Stimulated activated naive CD8-positive, alpha-beta T cell treated with anti-CD3 and anti-CD28 coated beads, Interleukin-15, Interleukin-2, amounts not matched to agents 100 ng/mL and 50 ng/mL, for 24 hours (primary cell): ENCODE data around the gene PAFAH1B2.

ENCODE experiments used
- H3K27ac Mint-ChIP-seq: one replicate; pipeline ENCODE4 v1.8.0; 2021; ENCODE audit warnings: mild to moderate bottlenecking, mixed read lengths
- H3K27me3 Mint-ChIP-seq: one replicate; pipeline ENCODE4 v1.8.0; 2021; ENCODE audit warnings: mixed read lengths
- H3K36me3 Mint-ChIP-seq: one replicate; pipeline ENCODE4 v1.8.0; 2021; ENCODE audit warnings: low read depth, mixed read lengths
- H3K4me1 Mint-ChIP-seq: one replicate; pipeline ENCODE4 v1.8.0; 2021; ENCODE audit warnings: low read depth, mixed read lengths
- H3K4me3 Mint-ChIP-seq: one replicate; pipeline ENCODE4 v1.8.0; 2021; ENCODE audit warnings: mild to moderate bottlenecking, mixed read lengths
- H3K9me3 Mint-ChIP-seq: one replicate; pipeline ENCODE4 v1.8.0; 2021; ENCODE audit warnings: mixed read lengths

PAFAH1B2 gene

DNA sequence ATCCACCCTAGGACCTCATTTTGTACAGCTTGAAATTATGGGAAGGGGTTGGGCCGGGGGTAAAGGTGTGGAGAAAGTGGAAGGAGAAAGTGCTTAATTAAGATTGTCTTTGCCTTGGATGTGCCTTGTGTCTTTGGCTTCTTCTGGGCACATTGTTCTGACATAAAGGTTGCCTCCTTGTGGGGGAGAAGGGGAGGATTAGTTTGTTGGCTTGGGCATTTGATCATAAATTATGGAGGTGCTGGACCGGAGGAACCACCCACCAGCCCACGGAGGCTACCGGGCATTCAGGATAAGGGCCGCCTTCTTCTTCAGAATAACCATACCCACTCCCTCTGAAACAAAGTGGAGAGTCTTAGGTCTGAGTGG, 1.3 kb downstream of the PAFAH1B2 start:
- Mint-ChIP-seq H3K9me3 (no peaks in the 10 kb centered on the region), H3K27me3 (peaks cover 5% of the 10 kb centered on the region), H3K36me3 (peaks cover 37% of the 10 kb centered on the region), H3K4me3 (peak overlapping the region; percentile 96), H3K27ac (peak overlapping the region; percentile 94), H3K4me1 (peaks cover 51% of the 10 kb centered on the region)

- peaks cover 57% of the 10 kb centered on the region for H3K4me1 Mint-ChIP-seq
- H3K27me3 Mint-ChIP-seq = peaks cover 5% of the 10 kb centered on the region
- peak overlapping the region; percentile 96 for H3K4me3 Mint-ChIP-seq
- H3K27ac Mint-ChIP-seq = peak overlapping the region; percentile 40
- H3K9me3 Mint-ChIP-seq = no peaks in the 10 kb centered on the region
- H3K36me3 Mint-ChIP-seq = peaks cover 40% of the 10 kb centered on the region
Observed at GRCh38 chr11:117146521-117146920, 2.4 kb downstream of the PAFAH1B2 start.

- Mint-ChIP-seq H3K4me3 (no peak overlapping the region), H3K4me1 (peaks cover 29% of the 10 kb centered on the region), H3K27ac (no peak overlapping the region), H3K27me3 (no peaks in the 10 kb centered on the region), H3K36me3 (peaks cover 46% of the 10 kb centered on the region), H3K9me3 (no peaks in the 10 kb centered on the region)
Observed at GRCh38 chr11:117152066-117152465, 8.0 kb downstream of the PAFAH1B2 start.

GRCh38 chr11:117154468-117154867, 10.4 kb downstream of the PAFAH1B2 start:
- Mint-ChIP-seq H3K36me3 (peaks cover 46% of the 10 kb centered on the region), H3K9me3 (no peaks in the 10 kb centered on the region), H3K27ac (no peak overlapping the region), H3K4me1 (peaks cover 23% of the 10 kb centered on the region), H3K27me3 (no peaks in the 10 kb centered on the region), H3K4me3 (no peak overlapping the region)

DNA sequence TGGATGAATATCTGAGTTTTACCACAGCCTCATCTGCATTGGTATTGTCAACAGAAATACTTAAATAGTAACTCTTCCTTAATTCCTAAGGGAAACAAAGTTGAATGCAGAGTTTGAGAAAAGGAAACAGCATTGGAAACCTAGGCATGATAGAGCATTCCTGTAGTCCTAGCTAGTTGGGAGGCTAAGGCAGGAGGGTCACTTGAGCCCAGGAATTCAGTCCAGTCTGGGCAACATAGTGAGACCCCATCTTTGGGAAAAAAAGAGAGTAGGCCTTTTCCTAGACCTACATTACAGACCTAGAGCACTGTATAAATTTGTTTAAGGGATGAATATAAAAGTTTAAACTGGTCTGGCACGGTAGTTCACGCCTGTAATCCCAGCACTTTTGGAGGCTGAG, 13.4 kb downstream of the PAFAH1B2 start:
- H3K9me3 Mint-ChIP-seq = no peaks in the 10 kb centered on the region
- peaks cover 45% of the 10 kb centered on the region for H3K36me3 Mint-ChIP-seq
- H3K27me3 Mint-ChIP-seq = no peaks in the 10 kb centered on the region
- peaks cover 13% of the 10 kb centered on the region for H3K4me1 Mint-ChIP-seq
- H3K27ac Mint-ChIP-seq = no peak overlapping the region
- H3K4me3 Mint-ChIP-seq = no peak overlapping the region

GRCh38 chr11:117159892-117160291, 15.8 kb downstream of the PAFAH1B2 start:
- Mint-ChIP-seq H3K27ac (peak overlapping the region; percentile 26), H3K4me1 (peaks cover 12% of the 10 kb centered on the region), H3K36me3 (peaks cover 51% of the 10 kb centered on the region), H3K9me3 (no peaks in the 10 kb centered on the region), H3K4me3 (no peak overlapping the region), H3K27me3 (no peaks in the 10 kb centered on the region)

- no peaks in the 10 kb centered on the region for H3K27me3 Mint-ChIP-seq
- H3K27ac Mint-ChIP-seq = peak overlapping the region; percentile 31
- H3K4me3 Mint-ChIP-seq = no peak overlapping the region
- no peaks in the 10 kb centered on the region for H3K9me3 Mint-ChIP-seq
- peaks cover 55% of the 10 kb centered on the region for H3K36me3 Mint-ChIP-seq
- H3K4me1 Mint-ChIP-seq = peaks cover 12% of the 10 kb centered on the region
Observed at GRCh38 chr11:117160826-117161225, 16.7 kb downstream of the PAFAH1B2 start.

GRCh38 chr11:117166491-117166890, 22.4 kb downstream of the PAFAH1B2 start:
- H3K36me3 Mint-ChIP-seq = peaks cover 58% of the 10 kb centered on the region
- no peak overlapping the region for H3K4me3 Mint-ChIP-seq
- no peak overlapping the region for H3K27ac Mint-ChIP-seq
- no peaks in the 10 kb centered on the region for H3K27me3 Mint-ChIP-seq
- no peaks in the 10 kb centered on the region for H3K9me3 Mint-ChIP-seq
- no peaks in the 10 kb centered on the region for H3K4me1 Mint-ChIP-seq

- Mint-ChIP-seq H3K9me3 (no peaks in the 10 kb centered on the region), H3K27ac (no peak overlapping the region), H3K4me1 (peaks cover 5% of the 10 kb centered on the region), H3K36me3 (peaks cover 48% of the 10 kb centered on the region), H3K4me3 (no peak overlapping the region), H3K27me3 (no peaks in the 10 kb centered on the region)
Observed at GRCh38 chr11:117169736-117170135, 25.6 kb downstream of the PAFAH1B2 start.

DNA sequence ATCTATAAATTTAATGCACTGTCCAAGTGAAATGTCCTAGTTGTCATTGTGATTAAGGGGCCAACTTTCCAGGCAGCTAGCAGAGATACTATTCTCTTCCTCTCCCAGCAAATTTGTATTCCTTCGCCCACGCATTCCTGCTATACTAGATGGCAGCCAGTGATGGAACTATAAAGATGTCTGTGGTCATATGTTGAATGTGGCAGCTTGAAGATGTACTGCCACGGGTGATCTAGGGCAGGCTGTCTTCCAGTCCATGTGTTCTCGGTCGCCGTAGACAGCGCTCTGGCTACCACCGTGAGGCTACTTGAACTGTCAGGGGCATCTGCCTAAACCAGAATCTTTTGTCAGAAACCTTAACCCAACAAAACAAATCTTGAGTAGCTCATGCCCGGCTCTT, 26.1 kb downstream of the PAFAH1B2 start:
- no peak overlapping the region for H3K4me3 Mint-ChIP-seq
- peaks cover 5% of the 10 kb centered on the region for H3K4me1 Mint-ChIP-seq
- no peak overlapping the region for H3K27ac Mint-ChIP-seq
- no peaks in the 10 kb centered on the region for H3K27me3 Mint-ChIP-seq
- peaks cover 46% of the 10 kb centered on the region for H3K36me3 Mint-ChIP-seq
- H3K9me3 Mint-ChIP-seq = no peaks in the 10 kb centered on the region

- Mint-ChIP-seq H3K27ac (peak overlapping the region; percentile 18), H3K4me3 (no peak overlapping the region), H3K36me3 (peaks cover 38% of the 10 kb centered on the region), H3K27me3 (no peaks in the 10 kb centered on the region), H3K4me1 (peaks cover 5% of the 10 kb centered on the region), H3K9me3 (no peaks in the 10 kb centered on the region)
Observed at GRCh38 chr11:117171007-117171403, 26.9 kb downstream of the PAFAH1B2 start.

- peaks cover 5% of the 10 kb centered on the region for H3K4me1 Mint-ChIP-seq
- no peaks in the 10 kb centered on the region for H3K27me3 Mint-ChIP-seq
- peaks cover 33% of the 10 kb centered on the region for H3K36me3 Mint-ChIP-seq
- H3K4me3 Mint-ChIP-seq = no peak overlapping the region
- no peaks in the 10 kb centered on the region for H3K9me3 Mint-ChIP-seq
- H3K27ac Mint-ChIP-seq = peak overlapping the region; percentile 38
Observed at GRCh38 chr11:117171404-117172061, 27.4 kb downstream of the PAFAH1B2 start.

DNA sequence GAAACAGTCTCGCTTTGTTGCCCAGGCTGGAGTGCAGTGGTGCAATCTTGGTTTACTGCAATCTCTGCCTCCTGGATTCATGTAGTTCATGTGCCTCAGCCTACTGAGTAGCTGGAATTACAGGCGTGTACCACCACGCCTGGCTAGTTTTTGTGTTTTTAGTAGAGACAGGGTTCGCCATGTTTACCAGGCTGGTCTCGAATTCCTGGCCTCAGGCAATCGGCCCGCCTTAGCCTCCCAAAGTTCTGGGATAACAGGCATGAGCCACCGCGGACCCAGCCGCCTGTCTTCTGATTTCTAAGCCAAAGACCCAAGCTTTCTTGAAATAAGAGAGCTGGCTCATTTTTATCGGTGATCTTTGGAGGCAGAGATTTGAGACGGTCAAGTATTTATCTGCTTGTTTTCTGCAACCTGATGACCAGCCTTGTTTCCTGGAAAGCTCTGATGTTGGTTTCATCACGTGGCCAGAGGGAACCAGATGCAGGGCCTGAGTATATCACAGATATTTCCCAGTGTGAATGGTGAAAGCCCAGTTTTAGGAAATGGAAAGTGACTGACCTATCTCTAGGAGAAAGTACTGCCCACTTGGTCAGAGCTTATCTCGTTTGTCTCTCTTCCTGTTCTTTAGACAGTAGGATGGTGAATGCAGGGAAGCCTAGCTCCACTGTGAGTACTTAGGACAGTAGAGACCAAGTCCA, 28.8 kb downstream of the PAFAH1B2 start:
- H3K4me3 Mint-ChIP-seq = no peak overlapping the region
- no peaks in the 10 kb centered on the region for H3K9me3 Mint-ChIP-seq
- no peaks in the 10 kb centered on the region for H3K27me3 Mint-ChIP-seq
- H3K4me1 Mint-ChIP-seq = peaks cover 9% of the 10 kb centered on the region
- peaks cover 23% of the 10 kb centered on the region for H3K36me3 Mint-ChIP-seq
- peak overlapping the region; percentile 36 for H3K27ac Mint-ChIP-seq

DNA sequence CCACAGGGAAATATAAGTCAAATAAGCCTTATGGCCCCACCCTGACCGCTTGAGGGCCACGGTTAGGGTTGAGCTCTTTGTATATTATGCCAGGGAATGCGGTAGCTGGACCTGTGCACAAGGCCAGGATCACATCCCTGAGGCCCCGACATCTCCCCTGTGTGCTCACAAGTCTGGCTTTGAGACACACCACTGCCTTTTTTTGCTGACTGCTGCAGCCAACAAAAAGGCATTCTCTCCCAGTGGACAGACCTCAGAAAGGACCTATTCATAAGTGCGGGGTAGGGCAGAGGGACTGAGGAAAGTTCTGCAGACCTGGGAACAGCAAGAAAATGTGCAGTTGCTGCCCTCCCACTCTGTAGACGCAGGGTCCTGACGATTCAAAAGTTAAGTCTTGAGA, 31.0 kb downstream of the PAFAH1B2 start:
- Mint-ChIP-seq H3K27me3 (no peaks in the 10 kb centered on the region), H3K27ac (no peak overlapping the region), H3K9me3 (no peaks in the 10 kb centered on the region), H3K4me1 (peaks cover 24% of the 10 kb centered on the region), H3K36me3 (peaks cover 9% of the 10 kb centered on the region), H3K4me3 (no peak overlapping the region)

- no peaks in the 10 kb centered on the region for H3K9me3 Mint-ChIP-seq
- H3K27ac Mint-ChIP-seq = no peak overlapping the region
- H3K4me3 Mint-ChIP-seq = no peak overlapping the region
- no peaks in the 10 kb centered on the region for H3K27me3 Mint-ChIP-seq
- H3K4me1 Mint-ChIP-seq = peaks cover 31% of the 10 kb centered on the region
- peaks cover 9% of the 10 kb centered on the region for H3K36me3 Mint-ChIP-seq
Observed at GRCh38 chr11:117175781-117176180, 31.7 kb downstream of the PAFAH1B2 start.

DNA sequence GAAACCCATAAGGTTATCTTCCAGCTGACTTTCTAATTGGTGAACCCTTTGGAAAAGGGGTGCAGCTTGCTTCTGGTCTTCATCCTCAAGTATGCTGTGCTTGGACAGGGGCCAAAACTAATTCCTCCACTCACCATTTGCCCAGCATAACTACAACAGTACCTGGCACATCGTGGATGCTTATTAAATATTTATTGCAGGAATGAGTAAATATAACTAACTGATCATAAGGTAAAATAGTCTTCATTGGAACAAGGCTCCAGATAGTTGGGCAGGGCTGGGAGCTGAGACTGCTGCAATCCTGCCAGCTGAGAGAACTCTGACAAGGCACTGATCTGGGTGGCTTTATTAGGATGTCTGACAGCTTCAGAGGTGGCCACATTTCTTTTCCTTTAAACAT, 32.1 kb downstream of the PAFAH1B2 start:
- Mint-ChIP-seq H3K27ac (no peak overlapping the region), H3K27me3 (no peaks in the 10 kb centered on the region), H3K4me1 (peaks cover 35% of the 10 kb centered on the region), H3K36me3 (peaks cover 5% of the 10 kb centered on the region), H3K9me3 (no peaks in the 10 kb centered on the region), H3K4me3 (no peak overlapping the region)
